GM18508 (cell line): ENCODE data around the gene ABCB8.

ENCODE experiments used
- ATAC-seq: cut with Tn5 transposase; IDR thresholded peaks from one replicate; pipeline ENCODE4 v1.9.1; 2021; ENCODE audit warnings: moderate number of reproducible peaks; ENCODE audit not compliant: insufficient read depth, unreplicated experiment

The ABCB8 gene

DNA sequence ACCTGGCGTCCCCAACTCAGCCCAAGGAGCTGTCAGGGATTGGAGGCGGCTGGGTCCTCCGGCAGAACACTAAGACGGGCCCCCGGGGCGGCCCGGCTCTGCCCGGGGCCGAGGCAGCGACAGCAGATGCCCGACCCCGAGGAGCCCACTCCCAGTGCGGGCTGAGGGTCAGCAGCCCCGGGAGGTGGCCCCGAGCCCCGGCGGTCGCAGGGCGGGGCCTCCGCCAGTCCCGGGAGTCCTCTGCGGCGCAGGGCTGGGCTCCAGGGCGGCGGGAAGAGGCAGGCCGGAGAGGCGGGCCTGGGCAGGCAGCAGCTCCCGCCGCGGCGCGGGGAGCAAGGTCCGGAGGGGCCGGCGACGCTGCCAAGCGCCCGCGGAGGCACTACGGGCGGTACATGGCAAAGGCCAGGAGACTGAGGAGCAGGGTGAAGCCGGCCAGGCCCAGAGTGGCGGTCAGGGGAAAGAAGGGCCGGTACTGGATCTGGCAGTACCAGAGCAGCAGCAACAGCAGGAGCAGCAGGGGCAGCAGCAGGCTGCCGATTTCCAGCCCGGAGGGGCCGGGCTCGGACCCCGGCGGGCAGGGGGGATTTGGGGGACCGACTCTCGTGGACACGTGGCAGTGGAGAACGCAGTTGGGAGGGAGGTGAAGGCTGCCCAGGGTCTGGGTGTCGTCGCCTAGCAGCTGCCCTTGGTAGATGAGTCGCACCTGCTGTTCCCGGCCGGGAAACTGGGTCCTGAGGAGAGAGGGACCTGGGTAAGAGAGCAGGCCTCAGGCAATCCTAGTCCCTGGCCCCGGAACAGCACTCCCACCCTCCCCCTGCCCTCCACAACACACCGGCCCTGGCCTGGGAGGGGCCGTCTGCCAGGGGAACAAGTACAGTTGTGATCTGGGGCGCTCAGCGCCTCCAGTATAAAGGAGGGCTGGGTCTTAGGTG lies 53.2 kb downstream of the ABCB8 start:
- no peak for ATAC-seq

DNA sequence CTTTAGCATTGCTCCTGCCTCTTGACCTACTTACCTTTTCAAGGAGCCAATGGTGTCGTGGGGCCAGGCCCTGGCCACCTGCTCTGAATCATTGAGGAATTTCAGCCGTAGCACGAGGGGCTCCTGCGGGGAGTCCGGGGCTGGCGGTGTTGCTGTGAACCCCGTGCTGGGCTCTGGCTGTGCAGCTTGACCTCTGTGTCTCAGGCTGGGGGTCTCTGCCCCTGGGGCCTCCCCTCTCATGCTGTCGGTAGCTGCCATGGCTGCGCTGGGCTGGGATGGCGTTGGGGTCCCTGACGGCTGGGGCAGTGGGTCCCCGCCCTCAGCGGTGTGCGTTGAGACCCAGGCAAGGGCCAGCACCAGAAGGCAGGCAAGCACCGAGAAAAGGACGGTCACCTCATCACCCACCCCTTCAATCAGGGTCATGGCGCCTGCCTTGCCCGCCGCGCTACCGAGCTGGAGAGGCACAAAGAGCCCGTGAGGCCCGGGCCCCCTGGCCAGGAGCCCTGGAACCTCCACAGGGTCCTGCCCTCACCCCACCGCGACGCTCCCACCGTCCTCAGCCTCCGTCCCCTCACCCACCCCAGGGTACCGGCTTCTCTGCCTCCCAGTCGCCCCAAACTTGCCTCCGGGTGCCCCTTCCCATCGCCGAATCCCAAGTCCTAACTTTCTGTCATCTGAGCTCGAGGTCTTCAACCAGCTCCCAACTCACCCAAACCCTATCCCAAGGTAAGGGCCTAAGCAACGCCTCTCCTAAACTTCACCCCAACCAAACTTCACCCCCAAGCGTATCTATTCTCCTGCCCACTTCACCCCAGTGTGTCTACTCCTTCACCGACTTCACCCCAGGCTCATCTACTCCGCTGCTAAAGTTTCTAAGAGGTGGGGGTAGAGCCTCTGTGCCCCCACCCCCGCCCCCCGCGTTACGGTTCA lies 54.2 kb downstream of the ABCB8 start:
- no peak for ATAC-seq

DNA sequence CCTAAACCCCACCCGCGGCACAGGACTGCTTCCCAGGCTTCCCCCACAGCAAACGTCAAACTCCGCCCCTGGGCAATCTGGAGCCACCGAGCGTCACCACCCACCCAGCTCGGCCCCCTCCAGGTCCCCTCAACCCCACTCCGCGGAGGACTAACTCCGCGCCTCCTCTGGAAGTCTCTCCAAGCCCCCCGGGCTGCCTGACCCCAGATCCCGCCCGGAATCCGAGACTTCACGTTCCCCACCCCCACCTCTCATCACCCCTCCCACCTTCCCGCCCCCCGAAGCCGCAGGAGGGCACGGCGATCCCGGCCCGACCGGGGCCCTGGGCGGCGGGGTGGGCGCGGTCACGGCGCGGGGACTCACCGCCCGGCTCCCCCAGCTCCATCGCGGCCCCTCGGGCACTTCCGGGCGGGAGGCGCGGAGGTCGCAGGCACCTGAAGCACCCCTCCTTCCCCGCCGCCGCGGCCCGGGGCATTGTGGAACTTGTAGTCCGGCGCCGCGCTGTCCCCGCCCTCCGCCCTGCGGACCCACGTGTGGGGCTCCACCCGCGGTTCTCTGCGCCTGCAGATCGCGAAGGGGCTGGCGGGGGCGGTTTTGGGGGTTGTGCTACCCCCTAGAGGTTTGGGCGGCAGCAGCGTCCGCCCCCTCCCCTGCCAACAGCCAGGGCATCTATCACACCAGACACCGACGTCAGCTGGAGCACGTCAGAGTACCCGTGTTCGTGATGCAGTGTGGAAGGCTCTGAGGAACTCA lies 55.0 kb downstream of the ABCB8 start, which contains the start of gene TMUB1:
Gene TMUB1, minus strand, starts transcription at position 423 of the 753 bp plus-strand sequence. CDS start 930 bp downstream, outside the sequence.
- no peak for ATAC-seq

DNA sequence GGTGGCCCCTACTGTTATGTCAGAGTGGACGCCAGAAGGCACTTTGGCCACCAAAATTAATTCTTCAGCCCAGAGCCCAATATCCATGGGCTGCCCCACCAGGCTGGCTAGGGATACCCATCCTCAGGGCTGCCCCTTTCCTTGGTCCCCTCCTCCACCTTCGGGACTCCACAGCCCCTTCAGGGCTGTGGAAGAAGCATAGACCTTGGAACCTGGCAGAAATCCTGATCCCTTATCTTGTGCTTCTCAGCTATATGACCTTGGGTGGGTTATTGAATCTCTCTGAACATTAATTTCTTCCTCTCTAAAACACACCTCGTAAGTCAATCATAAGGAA lies 55.5 kb downstream of the ABCB8 start:
- ATAC-seq = no peak

DNA sequence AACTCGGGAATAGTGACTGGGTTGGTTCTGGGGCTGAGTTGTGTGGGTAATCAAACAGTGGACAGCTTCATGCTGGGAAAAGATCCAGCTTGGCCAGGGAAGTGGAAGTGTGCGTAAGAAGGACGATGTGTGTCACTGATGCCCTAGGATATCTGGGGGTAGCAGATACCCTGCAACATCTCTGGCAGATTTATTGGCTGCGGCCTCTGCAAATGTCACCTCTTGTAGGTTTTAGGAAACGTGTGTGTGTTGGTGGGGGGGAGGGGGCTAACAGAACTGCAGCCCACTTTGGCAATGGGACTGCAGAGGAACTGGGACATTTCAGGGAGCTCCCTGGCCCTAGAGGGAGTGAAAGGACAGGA lies 57.1 kb downstream of the ABCB8 start:
- ATAC-seq = no peak

DNA sequence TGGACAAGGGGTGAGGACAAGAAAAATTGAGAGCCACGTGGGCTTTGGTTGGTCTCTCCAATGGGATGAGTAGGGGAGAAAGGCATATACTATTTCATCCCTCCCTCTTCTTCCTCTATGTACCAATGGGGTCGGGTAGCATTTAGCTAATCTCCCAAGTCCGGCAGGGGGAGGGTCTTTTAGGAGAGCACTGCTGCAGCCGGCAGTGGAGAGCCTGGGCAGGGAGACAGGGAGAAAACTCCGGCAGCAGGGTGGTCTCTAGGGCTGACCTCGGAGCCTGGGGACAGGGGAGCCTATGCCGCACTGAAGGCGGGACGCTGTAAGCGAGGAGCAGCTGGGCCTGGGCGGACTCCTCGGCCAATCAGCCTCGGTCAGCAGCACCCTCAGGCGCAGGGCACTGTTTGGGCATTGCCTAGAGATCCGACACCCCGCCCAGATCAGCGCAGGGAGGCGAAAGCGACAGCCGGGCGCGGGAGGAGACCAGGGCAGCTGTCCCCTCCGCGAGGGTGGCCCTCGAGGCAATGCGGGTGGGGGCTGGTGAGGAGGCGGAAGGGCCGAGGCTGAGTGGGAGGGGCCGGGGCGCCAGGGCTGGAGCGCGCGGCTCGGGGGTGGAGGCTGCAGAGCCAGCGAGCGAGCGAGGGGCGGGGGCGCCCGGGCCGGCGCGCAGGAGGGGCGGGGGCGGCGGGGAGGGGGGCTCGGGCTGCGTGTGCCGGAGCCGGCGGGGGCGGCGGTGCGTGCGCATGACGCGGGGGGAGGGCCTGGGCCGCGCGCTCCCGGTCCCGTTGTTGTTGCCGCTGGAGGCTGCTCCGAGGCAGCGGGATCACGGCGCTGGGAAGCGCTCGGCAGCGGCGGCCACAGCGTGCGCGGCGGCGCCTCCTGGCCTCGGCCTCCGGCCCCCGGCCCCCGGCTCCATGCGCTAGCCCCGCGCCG lies 57.7 kb downstream of the ABCB8 start, which contains the start of gene AGAP3:
Gene AGAP3, plus strand, starts transcription at position 785 of the 930 bp plus-strand sequence. CDS start 267 bp downstream, outside the sequence.
- no peak for ATAC-seq

DNA sequence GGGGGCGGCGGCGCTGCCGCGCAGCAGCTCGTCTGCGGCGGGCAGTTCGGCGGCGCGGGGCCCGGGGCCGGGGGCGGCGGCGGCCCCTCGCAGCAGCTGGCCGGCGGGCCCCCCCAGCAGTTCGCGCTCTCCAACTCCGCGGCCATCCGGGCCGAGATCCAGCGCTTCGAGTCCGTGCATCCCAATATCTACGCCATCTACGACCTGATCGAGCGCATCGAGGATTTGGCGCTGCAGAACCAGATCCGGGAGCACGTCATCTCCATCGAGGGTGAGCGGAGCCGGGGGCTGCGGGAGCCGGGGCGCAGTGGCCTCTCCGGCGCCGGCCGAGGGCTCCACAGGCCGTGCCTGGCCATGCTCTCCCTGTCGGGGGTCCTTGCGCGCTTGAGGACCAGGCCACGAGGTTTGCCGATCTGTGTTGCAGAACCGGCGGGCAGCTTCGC lies 58.6 kb downstream of the ABCB8 start:
- no peak for ATAC-seq

DNA sequence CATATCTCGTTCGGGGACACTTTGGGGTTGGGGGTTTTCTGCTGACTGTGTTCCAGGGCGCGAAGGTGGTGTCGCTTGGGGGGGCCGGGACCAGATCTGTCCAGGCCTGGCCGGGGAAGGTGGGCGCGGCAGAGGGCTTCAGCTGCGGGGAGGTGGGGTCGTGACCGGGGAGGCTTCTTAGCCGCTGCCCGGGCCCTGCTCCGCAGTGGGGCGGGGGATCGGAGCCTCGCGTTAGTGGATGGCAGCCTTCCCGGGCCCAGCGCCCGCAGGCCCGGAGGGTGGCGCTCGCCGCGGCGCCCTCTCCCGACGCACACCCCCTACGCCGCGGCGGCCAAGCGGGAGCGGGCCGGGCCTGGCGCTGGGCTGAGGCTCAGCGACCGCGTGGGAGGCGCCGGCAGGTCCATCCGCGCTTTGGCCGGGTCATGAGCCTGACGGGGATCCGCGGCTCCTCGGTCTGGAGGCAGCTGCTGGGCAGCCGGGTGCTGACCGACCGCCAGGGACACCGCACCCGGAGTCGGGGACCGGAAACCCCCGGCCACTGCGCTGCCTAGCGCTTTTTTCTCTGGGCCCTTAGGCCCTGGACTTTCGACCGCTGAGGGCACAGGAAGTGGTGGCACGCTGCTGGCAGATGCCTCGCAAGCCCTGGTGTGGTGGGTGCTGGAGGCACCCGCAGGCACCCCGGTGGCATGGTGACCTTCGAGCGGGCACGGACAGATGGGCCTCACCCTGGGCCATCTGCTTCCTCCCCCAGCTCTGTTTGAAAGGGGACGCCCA lies 59.2 kb downstream of the ABCB8 start:
- ATAC-seq = no peak

DNA sequence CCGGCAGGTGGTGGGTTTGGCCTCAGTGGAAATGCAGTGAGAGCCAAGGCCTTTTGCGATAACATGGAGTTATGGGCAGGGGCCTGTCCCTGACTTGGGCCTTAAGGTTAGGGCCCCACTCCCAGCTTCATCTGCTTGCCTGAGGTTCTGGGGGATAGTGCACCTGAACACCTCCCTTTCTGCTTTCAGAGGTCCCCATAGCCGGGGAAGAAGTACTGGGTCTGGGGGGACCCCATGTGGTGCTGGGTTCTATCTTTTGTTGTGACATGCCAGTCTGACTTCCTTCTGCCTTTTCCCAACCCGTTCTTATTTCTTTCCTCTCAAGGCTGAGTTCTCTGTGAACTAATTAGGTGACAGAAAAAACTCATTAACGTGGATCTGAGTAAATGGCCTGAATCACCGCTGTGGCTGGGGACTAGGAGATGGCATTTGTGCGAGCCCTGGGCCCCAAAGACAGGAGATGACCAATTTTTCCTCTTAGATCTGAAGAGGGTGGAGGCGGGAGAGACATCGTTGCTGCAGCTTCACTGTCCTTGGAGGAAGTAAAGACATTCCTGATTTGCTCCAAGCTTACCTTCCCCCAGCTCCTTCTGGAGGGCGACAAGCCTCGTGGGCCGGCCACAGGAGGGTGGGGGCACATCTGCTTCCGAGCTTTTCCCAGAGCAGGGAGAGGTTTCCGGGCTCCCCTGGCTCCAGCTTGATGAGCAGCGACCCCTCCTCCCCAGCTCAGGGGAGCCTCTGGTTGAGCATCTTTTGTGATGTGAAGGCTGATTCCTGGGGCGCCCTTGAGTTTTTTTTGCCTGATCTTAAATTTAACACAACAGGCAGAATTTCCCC lies 60.0 kb downstream of the ABCB8 start:
- ATAC-seq = no peak

DNA sequence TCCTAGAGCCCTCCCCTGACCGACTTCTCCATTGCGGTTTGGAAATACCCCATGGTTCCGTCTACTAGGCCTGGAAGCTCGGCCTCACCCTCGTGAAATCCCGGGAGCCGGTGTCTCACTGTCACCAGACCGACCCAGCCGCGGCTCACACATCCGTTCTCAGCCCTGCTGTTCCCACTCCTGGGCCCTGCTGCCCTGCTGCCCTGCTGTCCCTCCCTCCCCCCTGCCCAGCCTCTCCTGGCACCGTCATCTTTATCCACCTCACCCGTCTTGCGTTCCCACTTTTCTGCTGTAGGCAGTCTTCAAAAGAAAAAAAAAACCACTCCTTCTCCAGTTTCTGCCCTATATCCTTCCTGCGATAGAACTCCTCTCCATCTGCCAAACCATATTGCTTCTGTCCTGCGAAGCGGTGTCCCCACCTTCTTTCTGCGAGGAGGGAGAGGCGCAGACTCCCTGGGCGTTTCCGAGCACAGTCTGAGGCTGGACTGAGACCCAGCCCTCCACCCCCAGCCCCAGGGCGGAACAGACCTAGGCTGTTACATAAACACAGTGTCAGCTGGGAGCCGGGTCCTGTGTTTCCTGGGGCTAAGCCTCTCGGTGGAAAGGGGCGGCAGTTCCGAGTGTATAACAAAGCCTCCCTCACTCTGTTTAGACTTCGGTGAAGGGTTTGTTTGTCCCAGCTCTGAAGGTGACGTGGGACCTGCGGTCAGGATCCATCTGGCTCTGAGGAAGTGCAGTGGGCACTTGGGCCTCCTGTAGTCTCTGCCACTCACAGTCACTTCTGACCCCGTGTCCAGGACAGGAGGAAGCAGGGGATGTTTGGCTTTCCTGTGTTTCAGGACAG lies 60.8 kb downstream of the ABCB8 start:
- no peak for ATAC-seq

DNA sequence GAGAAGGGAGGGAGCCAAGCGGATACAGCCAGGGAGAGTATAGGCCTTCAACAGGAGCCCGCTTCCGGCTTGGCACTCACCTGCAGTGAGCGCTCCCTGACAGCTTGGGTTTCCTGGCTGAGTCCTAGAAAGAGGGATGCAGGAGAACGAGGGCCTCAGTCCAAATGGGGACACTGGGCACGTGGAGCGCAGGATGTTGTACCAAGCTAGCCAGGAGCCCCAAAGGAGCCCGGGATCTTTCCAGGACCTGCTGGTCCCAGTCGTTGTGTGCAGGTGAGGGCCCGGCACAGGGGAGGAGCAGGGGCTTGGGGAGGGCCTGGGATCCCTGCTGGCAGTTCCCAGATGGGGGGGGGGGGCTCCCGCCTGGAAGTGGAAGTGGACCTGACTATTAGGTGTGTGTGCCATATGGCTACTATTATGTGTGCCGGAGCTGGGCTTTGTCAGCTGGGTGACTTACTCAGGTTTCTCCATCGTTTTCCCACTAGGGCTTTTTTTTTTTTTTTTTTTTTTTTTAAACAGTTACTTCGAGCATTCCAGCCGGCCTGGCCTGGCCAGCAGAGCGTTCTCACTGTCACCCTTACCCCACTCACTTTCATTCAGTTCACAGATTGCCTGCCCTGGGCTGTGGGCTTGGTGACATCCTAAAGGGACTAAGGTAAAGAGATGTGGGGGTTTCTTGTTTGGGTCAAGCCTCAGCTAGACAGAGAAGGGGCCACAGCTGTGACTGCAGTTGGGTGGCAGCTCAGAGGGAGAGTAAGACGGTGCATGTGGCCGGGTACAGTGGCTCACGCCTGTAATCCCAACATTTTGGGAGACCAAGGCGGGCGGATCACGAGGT lies 61.9 kb downstream of the ABCB8 start:
- ATAC-seq = no peak

DNA sequence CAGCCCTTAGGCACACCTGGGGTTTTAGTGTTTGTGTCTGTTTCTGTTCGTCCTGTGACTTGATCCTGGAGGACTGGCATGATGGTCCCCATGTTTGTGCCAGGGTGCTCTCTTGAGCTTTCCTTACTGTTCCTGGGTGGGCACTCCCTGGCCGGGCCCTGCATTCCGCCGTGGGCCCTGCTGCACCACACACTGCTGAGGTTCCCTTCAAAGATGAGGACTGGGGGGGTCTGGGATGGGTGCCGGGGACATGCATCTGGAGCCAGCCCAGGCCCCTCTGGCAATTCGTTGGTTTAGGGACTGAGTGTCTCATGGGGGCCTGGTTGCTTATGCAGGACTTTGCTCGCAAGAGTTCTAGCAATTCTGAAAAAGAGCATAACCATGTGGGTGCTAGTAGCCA lies 62.8 kb downstream of the ABCB8 start:
- ATAC-seq = no peak

DNA sequence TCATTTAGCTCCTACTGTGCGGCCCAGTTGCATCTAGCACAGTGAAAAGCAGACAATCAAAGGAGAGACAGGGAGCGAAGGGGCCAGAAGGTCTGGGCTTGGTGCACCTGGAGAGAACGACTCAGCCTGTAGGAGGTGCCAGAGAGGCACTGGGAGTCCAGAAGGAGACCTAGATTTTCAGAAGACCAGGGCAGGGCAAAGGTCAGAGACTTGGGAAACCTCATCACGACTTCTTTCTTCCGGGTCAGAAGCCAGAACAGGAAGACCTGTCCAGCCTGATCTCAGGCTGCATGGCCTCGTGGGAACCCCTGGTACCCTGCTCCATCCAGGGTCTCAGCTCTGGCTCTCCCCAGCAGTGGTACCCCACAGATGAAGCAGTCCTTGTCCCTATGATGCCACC lies 63.2 kb downstream of the ABCB8 start:
- no peak for ATAC-seq

DNA sequence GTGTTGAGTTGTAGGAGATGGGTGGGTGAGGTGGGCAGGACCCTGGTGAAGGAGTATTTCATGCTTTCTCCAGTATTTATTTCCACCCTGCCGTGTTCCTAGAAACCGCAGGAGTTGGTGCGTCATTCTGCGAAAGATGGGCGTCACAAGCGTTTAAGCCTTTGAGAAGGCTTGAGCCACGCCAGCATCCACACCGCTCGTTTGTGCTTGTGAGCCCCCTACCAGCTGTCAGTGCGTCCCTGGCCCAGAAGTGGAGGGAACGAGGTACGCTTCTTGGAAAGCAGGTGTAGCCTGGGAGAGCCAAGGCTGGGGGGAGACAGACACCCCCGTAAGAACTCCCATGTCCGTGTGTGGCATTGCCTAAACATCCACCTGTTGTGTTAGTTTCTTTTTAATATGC lies 63.7 kb downstream of the ABCB8 start:
- no peak for ATAC-seq

DNA sequence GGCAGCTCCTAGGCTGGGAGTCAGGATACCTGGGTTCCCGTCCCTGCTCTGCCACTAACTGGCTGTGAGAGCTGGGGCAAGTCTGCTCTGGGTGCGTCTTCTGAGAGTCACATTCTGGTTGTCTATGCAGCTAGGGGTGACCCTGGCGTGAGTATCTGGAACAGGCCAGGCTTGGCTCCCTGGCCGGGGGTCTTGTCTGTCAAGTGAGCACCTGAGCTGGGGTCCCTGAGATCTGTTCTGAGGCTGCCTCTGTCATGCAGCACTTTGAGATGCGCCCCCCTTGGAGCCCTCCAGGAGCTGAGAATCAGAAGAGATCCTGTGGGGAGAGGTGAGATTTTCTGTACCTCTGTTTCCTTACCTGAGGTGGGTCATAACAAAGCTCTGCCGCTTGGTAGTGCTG lies 65.5 kb downstream of the ABCB8 start:
- no peak for ATAC-seq

DNA sequence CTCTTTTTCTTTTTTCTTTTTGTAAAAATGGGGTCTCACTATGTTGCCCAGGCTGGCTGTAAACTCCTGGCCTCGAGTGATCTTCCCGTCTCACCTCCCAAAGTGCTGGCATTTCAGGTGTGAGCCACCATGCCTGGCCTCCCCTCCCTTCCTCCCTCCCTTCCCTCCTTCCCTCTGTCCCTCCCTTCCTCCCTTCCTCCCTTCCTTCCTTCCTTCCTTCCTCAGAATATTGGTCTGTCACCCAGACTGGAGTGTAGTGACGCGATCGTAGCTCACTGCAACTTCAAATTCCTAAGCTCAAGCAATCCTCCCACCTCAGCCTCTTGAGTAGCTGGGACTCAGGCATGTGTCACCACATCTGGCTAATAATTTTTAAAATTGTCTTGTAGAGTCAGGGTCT lies 66.4 kb downstream of the ABCB8 start:
- no peak for ATAC-seq
